NCI-H128 (cell line): ENCODE results near the gene ZNHIT2.
A peak's percentile ranks its signal among the peaks of the same experiment; 100 is the strongest.

ENCODE experiments used
- DNase-seq: peaks from one replicate; lab custom pipeline; 2025; ENCODE audit not compliant: unreplicated experiment; lab: John Stamatoyannopoulos, UW

Gene ZNHIT2

DNA sequence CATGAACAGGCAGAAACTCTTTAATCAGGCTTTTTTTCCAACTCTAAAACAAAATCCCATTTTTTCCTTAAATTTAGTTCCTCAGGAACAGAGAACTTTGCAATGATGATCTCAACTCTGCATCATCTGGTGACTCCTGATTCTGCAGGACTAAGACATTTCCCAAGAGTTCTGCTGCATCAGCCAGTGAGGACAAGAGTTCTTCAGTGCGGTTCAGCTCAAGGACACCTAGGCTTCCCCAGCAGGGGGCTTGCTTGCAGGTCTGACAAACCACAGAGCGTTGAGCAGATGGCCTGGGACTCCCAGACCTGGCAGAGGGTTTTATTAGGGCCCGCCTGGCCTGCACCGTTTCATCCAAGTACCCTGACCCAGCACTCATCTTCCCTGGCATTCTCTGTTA is 40.0 kb downstream of the ZNHIT2 start:
- DNase-seq, result no peak

DNA sequence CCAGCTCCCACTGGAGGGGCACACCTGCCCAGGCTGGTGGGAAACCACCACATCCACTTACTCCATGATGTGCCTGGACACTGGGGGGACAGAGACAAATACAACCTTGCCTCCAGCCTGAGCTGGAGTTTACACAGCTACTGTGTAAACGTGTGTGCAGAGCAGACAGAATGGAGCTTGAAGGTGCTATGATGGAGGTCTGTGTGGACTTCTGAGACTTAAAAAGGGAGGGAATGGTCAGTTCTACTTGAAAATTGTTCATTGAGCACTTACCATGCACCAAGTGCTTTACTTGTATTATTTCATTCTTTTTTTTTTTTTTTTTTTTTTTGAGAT is 44.9 kb downstream of the ZNHIT2 start:
- no peak for DNase-seq

DNA sequence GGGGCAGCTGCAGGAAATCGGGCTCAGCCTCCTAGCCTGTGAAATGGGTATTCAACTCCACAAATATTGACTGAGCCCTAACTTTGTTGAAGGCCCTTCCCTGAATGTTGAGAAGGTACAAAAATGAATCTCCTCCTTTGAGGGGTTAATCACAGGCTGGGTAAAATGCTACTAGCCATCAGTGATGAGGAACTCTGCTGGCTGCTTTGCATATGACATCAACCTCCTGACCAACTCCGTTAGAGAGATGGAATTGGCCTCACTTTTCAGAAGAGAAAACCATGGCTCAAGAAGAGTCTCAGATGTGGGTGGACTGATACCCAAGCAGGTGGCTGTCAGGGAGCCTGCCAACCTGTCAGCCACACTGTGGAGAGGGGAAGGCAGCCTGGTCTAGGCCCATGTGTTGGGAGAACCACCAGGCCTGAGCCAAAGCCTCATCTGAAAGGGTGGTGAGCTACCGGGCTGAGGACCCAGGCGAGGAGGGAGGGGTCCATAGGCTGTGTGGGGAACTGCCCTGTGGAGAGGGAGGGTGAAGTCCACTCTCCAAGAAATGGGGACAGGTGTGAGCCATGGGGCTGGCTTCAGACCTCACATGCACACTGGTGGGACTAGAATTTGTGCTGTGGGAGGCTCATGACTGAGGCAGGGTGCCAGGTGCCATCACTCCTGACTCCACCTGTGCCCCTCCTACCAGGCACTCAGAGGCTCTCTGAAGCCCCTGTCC is 45.4 kb downstream of the ZNHIT2 start:
- DNase-seq, result no peak

DNA sequence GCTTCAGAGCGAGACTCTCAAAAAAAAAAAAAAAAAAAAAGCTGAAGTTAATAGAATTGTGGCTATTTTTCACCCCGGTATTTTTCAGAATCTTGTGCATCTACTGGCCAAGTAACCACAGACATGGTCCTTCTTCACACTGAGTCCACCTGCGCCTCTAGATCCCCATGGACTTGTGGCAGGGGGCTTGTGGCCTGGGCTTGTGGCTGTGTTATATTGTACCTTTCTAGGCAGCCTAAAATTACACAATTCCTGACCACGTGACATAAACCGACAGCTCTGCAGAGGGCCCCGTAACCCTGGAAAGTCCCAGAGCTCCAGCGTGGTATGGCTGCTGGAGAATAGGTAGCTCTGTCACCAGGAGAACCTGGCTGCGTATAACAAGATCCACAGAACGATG is 48.3 kb downstream of the ZNHIT2 start:
- DNase-seq, result no peak

DNA sequence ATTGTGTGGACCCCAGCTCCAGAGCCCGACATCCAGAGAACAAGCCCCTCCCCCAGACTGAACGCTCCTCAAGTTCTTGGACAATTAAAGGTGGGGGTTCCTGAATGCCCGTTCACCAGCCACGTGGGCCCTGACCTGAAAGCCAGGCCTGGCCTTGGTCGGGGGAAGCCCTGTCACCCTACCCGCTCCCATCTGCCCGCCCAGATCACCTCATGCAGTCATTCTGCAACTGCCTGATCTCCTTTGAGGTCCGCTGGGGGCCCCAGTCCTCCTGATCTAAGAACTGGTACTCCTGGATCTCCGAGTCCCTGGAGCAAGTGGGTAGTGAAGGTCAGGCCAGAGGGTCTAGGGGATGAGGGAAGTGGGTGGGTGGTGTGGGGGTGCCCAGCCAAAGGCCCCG is 50.1 kb downstream of the ZNHIT2 start:
- no peak for DNase-seq

DNA sequence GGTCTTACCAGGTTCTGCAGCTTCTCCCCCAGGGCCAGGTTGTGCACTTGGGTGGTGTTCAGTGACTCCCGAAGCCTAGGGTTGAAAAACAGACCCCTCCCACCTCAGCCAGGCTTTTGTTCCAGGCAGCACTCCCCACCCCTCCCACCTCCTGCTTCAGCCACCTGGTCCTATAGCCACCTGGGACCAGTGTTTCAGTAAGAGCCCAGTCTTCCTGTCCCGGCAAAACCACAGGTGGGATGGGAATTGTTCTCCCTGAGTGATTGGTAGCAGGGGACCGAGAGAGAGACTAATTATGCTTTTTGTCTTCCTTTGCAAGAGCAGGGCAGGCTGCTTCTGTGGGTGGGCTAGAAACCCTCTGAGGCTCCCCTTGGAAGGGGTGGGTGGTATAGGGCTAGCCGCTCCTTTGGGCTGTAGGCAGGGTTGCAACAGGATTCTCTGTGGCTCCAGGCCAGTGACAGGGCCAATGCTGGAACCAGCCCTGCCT is 50.7 kb downstream of the ZNHIT2 start:
- DNase-seq, result peak; percentile 44
